OCI-LY3 (cell line): Measurements from ENCODE around the gene ATP2A3.
A peak's percentile ranks its signal among the peaks of the same experiment; 100 is the strongest.

Experiments
- H2AFZ ChIP-seq: fragments of 200-600, 300-600 bp; shearing (Covaris generic); 2 replicates; pipeline ENCODE4 v1.6.0; 2014; ENCODE audit warnings: antibody characterized with exemption, low read depth, low read length
- H3K27ac ChIP-seq: fragments of 200-600, 300-600 bp; sonication (generic); 2 replicates; pipeline ENCODE4 v1.5.1; 2014; ENCODE audit warnings: mild to moderate bottlenecking, low read length, moderate library complexity, mixed read lengths
- H3K27me3 ChIP-seq: fragments of 200-600, 300-600 bp; sonication (generic); 2 replicates; pipeline ENCODE4 v1.6.1; 2014; ENCODE audit warnings: low read depth, low read length, mixed read lengths
- H3K36me3 ChIP-seq: fragments of 200-600, 300-600 bp; sonication (generic); replicated peaks from 2 replicates; pipeline ENCODE3; 2014; ENCODE audit warnings: low read depth, low read length, mixed read lengths
- H3K4me1 ChIP-seq: fragments of 300-600, 200-600 bp; sonication (generic); 2 replicates; pipeline ENCODE4 v1.6.1; 2014; ENCODE audit warnings: low read length, mixed read lengths
- H3K4me2 ChIP-seq: fragments of 200-600, 300-600 bp; sonication (generic); 2 replicates; pipeline ENCODE4 v1.6.1; 2014; ENCODE audit warnings: low read length, mixed read lengths
- H3K4me3 ChIP-seq: fragments of 300-600, 200-600 bp; sonication (generic); 2 replicates; pipeline ENCODE4 v1.5.1; 2014; ENCODE audit warnings: antibody characterized with exemption, mild to moderate bottlenecking, low read length, moderate library complexity
- H3K79me2 ChIP-seq: fragments of 300-600, 200-600 bp; shearing (Covaris generic); 2 replicates; pipeline ENCODE4 v1.6.1; 2014; ENCODE audit warnings: mild to moderate bottlenecking, low read length, mixed read lengths
- H3K9ac ChIP-seq: fragments of 300-600, 200-600 bp; shearing (Covaris generic); 2 replicates; pipeline ENCODE4 v1.6.0; 2014; ENCODE audit warnings: mild to moderate bottlenecking, low read length, moderate library complexity
- H3K9me3 ChIP-seq: fragments of 200-600, 300-600 bp; shearing (Covaris generic); 2 replicates; pipeline ENCODE4 v1.6.1; 2014; ENCODE audit warnings: low read length, mixed read lengths; ENCODE audit not compliant: insufficient read depth
- H4K20me1 ChIP-seq: fragments of 200-600, 300-600 bp; sonication (generic); 2 replicates; pipeline ENCODE4 v1.6.1; 2016; ENCODE audit warnings: low read length, mixed read lengths; ENCODE audit not compliant: insufficient read depth
- EZH2phosphoT487 ChIP-seq: fragments of 200-600 bp; shearing (Covaris generic); IDR thresholded peaks from 2 replicates; pipeline ENCODE4 v1.6.1; 2018; ENCODE audit warnings: antibody characterized with exemption, mixed run types, low read depth
- TF ChIP-seq, protein P1 (sequence below): fragments of 200-600, 300-600 bp; sonication (generic); IDR thresholded peaks from 2 replicates; pipeline ENCODE4 v1.5.1; 2014; ENCODE audit warnings: antibody characterized with exemption, low read length, low read depth

ATP2A3 gene

DNA sequence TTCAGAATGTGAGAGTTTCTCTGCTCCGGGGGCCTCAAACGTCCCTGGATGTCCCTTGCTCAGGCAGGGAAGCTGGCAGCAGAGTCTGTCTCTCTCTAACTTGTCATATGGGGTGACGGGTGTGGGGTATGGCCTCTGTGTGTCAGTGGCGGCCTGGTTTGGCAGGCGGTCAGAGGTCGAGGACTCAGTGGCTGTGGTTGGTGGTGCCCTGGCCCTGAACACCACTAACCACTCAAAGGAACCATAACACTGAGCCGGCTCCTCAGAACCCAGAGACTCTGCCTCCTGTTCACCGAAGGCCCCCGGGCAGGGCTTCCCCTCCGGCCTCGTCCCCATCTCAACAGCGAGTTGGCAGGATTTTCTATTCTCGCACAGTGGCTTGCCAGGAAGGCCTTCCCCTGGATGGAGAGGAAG, 48.6 kb downstream of the ATP2A3 start:
- Histone ChIP-seq H3K36me3 (no peaks in the 10 kb centered on the region), H3K27me3 (no peaks in the 10 kb centered on the region), H3K4me2 (no peak overlapping the region), H4K20me1 (no peaks in the 10 kb centered on the region), H3K27ac (no peak overlapping the region), H3K4me3 (no peak overlapping the region), H3K9ac (no peak overlapping the region), H3K9me3 (no peaks in the 10 kb centered on the region), H2AFZ (no peak overlapping the region), H3K79me2 (no peaks in the 10 kb centered on the region), H3K4me1 (peaks cover 46% of the 10 kb centered on the region)
- TF ChIP-seq EZH2phosphoT487: no peak
- TF ChIP-seq, protein P1, sequence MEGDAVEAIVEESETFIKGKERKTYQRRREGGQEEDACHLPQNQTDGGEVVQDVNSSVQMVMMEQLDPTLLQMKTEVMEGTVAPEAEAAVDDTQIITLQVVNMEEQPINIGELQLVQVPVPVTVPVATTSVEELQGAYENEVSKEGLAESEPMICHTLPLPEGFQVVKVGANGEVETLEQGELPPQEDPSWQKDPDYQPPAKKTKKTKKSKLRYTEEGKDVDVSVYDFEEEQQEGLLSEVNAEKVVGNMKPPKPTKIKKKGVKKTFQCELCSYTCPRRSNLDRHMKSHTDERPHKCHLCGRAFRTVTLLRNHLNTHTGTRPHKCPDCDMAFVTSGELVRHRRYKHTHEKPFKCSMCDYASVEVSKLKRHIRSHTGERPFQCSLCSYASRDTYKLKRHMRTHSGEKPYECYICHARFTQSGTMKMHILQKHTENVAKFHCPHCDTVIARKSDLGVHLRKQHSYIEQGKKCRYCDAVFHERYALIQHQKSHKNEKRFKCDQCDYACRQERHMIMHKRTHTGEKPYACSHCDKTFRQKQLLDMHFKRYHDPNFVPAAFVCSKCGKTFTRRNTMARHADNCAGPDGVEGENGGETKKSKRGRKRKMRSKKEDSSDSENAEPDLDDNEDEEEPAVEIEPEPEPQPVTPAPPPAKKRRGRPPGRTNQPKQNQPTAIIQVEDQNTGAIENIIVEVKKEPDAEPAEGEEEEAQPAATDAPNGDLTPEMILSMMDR: no peak

DNA sequence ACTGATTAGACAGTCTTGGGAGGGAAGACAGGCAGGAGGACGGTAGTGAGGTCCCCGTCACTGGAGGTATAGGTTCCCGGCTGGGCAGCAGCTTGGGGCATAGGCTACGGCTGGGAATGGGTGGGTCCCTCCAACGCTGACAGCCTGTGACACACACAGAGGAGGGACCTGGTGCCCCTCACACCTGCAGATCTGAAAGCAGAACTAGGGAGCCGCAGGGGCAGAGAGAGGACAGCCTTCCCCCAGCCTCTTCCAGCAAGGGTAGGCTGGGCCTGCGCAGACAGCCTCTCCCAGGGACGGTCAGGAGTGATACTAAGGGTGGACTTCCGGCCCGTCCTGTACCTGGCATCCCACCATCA, 49.9 kb downstream of the ATP2A3 start:
- H3K4me1 ChIP-seq: peaks cover 50% of the 10 kb centered on the region
- no peaks in the 10 kb centered on the region for H4K20me1 ChIP-seq
- no peaks in the 10 kb centered on the region for H3K9me3 ChIP-seq
- H3K9ac ChIP-seq: peak overlapping the region; percentile 82
- H3K27me3 ChIP-seq: no peaks in the 10 kb centered on the region
- H2AFZ ChIP-seq: no peak overlapping the region
- peak overlapping the region; percentile 99 for H3K4me2 ChIP-seq
- no peaks in the 10 kb centered on the region for H3K36me3 ChIP-seq
- H3K27ac ChIP-seq: peak overlapping the region; percentile 84
- H3K4me3 ChIP-seq: peak overlapping the region; percentile 75
- TF ChIP-seq, protein P1: no peak
- no peak for TF ChIP-seq EZH2phosphoT487
- no peaks in the 10 kb centered on the region for H3K79me2 ChIP-seq

DNA sequence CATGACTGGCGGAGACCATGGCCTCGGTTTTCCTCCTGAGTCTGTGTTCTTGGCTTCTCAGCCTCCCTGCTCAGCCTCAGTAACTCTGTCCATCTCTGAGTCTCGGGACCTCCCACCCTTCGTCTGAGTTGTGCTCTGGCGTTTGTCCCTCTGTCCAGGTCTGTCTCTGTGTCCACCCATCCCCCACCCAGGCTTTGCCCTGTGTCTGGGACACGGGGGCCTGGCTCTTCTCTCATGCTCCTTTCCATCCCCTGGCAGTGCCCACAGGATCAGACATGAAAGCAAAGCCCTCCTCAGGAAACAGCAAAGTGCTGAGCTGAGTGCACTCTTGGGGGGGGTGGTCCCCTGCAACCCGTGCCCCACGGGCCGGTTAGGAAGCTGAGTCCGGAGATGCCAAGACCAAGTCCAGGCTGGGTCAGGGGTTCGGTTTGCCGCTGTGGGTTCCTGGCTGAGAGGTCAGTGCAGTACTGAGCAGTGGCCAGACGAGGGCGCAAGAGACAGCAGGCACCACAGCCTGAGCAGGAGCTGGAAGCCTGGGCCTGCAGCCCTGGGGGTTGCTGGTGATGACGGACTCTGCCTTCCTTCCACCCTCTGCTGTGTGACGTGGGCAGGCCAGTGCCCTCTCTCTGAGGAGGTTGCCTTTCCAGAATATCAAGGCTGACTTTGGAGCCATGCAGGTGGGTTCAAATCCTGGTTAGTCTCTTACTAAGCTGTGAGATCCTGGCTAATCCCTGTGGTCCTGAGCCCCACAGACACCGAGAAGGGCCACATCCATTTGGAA, 50.5 kb downstream of the ATP2A3 start:
- peaks cover 50% of the 10 kb centered on the region for H3K4me1 ChIP-seq
- H2AFZ ChIP-seq: peak overlapping the region; percentile 45; the same call in 1 of the 2 replicates
- H4K20me1 ChIP-seq: no peaks in the 10 kb centered on the region
- H3K36me3 ChIP-seq: no peaks in the 10 kb centered on the region
- no peaks in the 10 kb centered on the region for H3K9me3 ChIP-seq
- no peak for TF ChIP-seq EZH2phosphoT487
- TF ChIP-seq, protein P1: peak; percentile 83
- no peaks in the 10 kb centered on the region for H3K27me3 ChIP-seq
- peak overlapping the region; percentile 82 for H3K9ac ChIP-seq
- peak overlapping the region; percentile 75 for H3K4me3 ChIP-seq
- peak overlapping the region; percentile 99 for H3K4me2 ChIP-seq
- H3K79me2 ChIP-seq: no peaks in the 10 kb centered on the region
- H3K27ac ChIP-seq: peak overlapping the region; percentile 84

DNA sequence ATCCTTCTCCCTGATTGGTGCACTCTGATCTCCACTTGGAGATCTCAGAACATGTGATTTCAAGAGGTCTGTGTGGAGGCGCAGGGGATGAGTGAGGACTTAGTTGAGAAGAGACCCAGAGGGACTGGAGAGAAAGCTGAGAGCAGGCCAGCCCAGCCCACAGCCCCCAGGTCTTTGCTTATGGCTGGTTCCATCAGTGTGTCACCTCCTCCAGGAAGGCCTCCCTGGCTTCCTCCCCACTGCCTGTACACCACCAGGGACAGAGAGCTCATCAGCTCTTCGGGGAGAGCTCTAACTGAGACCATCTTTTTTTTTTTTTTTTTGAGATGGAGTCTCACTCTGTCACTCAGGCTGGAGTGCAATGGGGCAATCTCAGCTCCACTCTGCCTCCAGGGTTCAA, 51.4 kb downstream of the ATP2A3 start:
- Histone ChIP-seq H4K20me1 (no peaks in the 10 kb centered on the region), H3K27me3 (no peaks in the 10 kb centered on the region), H3K9ac (no peak overlapping the region), H3K79me2 (no peaks in the 10 kb centered on the region), H3K4me2 (no peak overlapping the region), H3K27ac (no peak overlapping the region), H3K4me1 (peaks cover 50% of the 10 kb centered on the region), H3K36me3 (no peaks in the 10 kb centered on the region), H3K9me3 (no peaks in the 10 kb centered on the region), H2AFZ (no peak overlapping the region), H3K4me3 (no peak overlapping the region)
- no peak for TF ChIP-seq EZH2phosphoT487
- TF ChIP-seq, protein P1: no peak
